ENCODE measurements around the gene SLC5A1.

Gene SLC5A1

DNA sequence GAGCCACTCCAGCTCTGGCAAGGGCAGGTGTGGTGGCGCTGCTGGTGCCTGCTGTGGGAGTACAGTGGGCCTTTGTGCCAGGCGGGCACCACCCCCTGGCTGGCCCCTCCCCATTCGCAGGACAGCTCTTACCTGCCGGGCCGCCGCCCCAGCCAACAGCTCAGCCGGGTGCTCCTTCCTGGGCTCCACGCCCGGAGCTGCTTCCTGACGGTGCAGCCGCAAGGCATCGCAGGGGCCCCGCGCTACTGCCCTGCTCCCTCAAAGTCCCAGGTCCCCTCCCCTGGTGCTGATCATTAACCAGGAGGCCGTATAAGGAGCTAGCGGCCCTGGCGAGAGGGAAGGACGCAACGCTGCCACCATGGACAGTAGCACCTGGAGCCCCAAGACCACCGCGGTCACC lies at the start of gene SLC5A1:
Gene SLC5A1 (plus strand): TSS at position 338 of the 400 bp plus-strand sequence. CDS start 21 bp downstream, at position 359.
- DNase-seq = no peak

DNA sequence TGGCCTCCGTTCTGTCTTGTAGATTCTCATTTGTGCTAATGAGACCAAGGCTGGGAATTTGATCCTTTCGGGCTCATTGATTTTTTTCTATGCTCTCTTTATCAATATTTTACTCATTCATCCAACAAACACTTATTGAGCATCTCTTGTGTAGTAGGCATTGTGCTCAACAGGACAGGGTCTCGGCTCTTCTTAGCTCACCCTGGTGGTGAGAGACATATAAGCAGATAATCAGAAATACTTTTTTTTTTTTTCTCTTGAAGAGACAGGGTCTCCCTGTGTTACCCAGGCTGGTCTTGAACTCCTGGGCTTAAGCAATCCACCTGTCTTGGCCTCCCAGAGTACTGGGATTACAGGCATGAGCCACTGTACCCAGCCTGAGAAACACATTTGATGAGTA lies 48.0 kb upstream of the SLC5A1 start:
- no peak for DNase-seq

DNA sequence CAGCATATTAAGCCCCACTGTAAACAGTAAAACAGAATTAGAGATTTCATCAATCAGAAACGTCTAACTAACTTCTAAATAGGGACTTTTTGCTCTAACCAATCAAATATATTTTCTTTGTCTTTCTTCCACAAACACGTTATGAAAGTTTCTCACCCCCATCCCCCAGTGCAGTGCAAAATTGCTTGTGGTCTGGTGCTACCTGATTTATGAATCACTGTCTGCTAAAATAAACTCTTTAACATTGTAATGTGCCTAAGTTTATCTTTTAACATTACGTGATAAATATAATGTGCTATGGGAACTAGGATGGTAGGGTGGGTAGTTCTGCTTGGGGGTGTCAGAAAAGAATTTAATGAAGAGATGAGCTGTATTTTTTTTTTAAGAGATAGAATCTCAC lies 47.3 kb upstream of the SLC5A1 start:
- no peak for DNase-seq

DNA sequence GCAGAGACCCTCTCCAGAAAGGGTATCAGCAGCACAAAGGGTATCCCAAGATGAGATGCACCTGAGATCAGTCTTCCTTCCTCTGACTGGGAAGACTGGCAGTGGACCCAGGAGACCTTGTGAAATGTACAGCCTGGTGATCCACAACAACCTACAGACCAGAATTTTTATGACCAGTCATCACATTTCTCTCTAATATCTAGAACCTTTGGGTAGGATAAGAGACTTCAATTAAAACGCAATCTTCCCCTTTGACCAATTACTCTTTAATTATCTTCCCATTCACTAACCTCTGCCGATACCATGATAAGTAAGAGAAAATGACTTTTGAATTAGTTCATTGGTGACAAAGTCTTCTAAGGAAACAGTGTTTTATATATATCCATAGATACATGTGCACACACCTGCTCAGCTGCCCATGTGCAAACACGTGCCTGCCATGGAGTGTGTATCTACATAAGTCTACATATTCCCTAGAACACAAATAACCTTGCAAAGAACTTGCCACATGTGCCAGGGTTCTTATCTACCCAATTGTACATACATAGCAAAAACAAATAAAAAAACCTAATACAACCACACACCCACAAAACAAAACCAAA lies 44.2 kb upstream of the SLC5A1 start:
- no peak for DNase-seq

DNA sequence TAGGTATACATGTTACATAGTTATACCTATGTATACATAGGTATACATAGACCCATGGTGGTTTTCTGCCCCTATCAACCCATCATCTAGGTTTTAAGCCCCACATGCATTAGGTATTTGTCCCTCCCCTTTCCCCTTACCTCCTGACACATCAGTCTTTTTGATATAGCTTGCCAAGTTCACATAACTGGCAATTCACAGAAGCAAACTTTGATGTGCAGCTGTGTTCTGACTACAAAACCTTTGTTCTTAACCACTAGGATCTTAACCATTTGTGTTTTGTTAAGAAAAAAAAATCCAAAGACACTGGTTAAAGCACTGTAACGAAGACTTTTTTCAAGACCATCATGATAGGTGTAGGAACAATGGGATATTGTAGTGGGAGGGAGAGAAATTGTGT lies 42.9 kb upstream of the SLC5A1 start:
- DNase-seq = no peak

DNA sequence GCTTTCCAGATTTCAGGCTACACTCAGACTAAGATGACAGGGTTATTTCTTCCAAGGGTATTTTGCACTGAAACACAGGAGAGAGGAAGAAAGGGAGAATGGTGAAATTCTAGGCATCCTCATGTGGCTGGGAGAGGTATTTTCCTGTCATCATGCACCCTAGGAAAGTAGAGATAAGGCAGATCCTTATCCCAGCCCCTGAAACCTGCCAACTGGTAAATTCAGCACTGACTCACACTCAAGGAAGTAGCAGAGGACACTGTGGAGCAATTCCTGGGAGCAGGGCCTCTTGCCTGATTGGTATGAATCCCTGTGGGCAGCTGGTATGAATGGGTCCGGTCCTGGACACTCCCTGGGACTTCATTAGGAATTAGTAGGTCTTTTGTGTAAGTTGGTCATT lies 37.6 kb upstream of the SLC5A1 start:
- DNase-seq = no peak

DNA sequence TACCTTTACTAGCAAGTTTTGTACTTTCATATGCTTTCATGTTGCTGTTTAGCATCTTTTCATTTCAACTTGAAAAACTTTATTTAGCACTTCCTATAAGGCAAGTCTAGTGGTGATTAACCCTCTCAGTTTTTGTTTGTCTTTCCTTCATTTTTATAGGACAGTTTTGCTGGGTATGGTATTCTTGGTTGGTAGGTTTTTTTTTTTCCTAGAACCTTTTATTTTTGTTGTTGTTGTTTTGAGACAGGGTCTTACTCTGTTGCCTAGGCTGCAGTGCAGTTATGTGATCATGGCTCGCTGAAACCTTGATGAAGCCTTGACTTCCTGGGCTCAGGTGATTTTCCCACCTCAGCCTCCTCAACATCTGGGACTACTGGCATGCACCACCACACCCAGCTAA lies 29.9 kb upstream of the SLC5A1 start:
- no peak for DNase-seq

DNA sequence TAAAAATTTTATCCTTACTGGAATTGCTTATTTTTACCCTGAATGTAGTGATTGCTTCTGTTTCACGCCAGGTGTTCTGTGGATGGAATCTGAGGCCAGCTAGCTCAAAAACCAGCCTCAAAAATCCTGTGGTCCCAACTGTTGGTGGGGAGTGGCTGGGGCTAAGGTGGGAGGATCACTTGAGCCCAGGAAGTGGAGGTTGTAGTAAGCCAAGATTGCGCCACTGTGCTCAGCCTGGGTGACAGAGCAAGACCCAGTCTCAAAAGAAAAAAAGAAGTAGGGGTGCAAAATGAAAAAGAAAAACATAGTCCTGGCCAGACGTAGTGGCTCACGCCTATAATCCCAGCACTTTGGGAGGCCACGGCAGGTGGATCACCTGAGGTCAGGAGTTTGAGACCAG lies 27.0 kb upstream of the SLC5A1 start:
- no peak for DNase-seq

DNA sequence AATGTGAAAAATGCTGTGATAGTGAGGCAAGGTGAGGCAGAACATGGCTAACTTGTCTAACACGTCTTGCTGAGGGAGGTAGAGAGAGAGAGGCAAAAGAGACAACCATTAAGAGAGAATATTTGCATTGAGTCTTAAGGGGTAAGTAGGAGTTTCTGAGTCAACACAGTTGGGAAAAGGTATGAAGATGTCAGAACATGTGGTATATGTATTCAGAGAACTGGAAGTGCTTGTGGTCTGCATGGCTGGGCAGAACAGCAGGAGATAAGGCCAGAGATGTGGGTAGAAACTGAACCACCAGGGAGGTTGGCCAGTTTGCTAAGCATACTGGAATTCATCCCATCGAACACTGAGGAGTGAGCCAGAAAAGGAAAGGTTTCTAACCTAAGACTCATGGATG lies 25.0 kb upstream of the SLC5A1 start:
- DNase-seq = no peak

DNA sequence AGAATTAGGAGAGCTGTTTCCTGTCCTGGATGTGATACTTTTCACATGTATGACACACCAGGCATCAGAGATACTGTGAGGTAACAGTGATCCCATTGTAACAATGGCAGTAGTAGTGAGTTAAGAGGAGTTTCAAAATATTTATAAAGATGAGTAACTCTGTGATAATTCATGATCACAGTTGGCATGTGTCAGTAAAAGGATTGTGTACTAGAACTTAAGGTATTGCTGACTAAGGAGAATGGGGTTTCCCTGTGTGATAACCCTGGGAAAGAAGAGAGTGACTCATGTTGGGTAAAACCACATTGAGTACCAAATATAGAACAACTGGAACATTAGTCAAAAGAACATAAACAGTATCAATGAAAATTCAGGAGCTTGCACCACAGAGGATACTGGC lies 22.9 kb upstream of the SLC5A1 start:
- no peak for DNase-seq

DNA sequence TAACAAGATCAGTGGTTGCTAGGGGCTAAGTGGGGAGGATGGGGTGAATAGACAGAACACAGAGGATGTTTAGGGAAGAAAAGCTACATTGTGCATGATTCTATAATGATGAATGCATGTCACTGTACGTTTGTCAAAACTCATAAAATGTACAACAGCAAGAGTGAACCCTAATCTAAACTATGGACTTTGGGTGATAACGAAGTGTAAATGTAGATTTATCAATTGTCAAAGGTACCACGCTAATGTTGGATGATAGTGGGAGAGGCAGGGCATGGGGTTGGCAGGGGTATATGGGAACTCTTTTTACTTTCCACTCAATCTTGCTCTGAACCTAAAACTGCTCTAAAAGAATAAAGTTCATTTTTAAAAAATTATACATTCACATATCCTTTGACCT lies 21.3 kb upstream of the SLC5A1 start:
- no peak for DNase-seq

DNA sequence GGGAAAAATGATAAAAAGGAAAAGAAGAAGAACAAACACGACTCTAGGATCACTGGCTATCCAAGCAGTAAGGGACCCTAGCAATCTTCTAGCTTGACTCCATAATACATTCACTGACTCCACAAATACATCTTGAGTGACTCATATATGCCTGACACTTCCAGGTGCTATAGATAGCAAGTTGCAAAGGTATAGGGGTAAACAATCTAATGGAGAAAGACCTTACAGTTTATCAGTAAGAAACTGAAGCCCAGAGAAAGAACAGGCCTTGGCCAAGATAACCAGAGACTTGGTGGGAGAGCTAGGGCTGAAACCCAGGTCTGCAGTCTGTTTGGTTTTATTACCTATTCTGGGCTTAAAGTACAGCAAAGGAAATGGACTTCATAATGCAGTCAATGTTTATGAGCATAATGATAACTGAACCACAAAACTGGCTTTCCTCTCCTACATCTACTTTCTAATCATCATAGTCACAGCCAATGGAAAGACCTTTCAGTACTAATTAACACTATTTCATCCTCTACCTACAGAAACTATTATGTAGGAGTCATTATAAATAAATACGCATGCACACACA lies 19.7 kb upstream of the SLC5A1 start:
- DNase-seq = no peak

DNA sequence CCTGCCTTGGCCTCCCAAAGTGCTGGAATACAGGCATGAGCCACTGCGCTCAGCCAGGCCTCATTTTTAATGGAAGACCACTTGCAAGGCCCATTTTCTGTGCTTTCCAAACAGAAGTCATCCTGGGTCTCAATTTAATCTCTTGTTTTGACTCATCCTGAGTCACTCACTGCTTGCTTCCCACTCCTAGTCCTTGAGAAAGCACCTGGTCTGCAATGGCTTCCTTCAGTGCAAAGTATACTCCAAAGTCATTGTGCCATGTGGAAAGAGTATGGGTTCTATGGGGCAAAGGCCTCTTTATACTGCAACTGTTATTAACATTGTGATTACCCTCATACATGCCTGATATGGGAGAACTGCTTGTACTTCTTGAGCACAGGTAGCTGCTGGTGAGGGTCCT lies 18.3 kb upstream of the SLC5A1 start:
- DNase-seq = no peak

DNA sequence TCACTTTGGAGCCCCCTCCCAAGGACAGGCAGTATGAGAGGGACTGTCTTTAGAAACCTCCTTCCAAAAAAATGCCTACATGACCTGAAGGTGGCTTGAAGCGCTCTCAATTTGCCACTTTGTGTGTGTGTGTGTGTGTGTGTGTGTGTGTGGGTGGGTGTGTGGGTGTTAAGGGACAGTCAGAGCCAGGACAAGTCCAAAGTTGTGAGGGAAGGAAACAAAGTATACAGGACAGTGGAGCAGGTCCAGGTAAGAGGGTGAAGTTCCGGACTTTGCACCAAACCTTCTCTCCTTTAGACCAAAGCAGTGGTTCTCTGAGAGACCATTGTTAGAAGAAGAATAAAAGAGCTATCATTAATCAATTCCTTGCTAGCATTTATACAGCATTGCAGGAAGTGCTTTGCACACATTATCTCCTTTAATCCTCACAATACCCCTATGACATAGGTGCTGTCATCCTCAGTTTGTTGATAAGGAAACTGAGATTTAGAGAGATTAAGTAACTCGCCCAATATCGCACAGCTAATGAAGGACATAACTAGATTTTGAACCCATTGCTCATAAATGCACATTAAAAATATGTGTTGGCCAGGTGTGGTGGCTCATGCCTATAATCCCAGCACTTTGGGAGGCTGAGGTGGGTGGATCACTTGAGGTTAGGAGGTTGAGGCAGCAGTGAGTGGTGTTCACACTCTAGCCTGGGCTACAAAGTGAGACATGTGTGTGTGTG lies 12.4 kb upstream of the SLC5A1 start:
- DNase-seq = no peak

DNA sequence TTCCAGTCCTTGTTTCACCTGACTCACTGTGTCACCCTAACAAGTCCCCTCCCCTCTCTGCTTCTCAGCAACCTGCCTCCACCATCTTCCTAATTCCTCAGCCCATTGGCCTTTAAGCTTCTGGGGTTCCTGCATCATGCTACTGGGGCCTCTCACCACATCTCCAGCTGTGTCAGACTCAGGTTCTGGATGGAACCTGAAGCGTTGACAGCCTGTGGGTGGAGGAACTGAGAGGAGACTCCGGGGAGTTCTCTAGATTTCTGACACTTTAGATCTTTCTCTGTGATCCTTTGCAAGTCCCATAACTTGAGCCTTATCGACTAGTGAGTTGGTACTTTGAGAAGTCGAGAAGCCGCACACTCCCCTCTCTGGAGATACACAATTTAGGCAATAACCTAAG lies 11.6 kb upstream of the SLC5A1 start:
- DNase-seq = no peak

DNA sequence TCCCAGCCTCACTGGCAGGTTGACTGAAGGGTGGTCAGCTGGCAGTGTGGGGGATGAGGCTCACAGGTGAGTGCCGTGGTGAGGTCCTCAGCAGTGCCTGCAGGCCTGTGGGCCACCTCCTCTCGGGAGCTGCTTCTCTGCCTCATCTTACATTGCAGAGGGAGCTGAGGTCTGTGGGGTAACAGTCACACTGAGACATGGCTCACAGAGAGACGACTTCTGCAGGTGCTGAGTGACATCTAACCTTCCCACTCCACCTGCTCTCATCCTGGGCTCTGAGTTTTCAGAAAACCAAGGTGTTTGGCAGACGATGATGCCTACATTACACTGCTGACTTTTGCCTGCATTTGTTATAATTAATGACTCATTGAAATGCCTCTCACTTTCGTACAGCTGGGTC lies 8.8 kb upstream of the SLC5A1 start:
- DNase-seq = no peak

DNA sequence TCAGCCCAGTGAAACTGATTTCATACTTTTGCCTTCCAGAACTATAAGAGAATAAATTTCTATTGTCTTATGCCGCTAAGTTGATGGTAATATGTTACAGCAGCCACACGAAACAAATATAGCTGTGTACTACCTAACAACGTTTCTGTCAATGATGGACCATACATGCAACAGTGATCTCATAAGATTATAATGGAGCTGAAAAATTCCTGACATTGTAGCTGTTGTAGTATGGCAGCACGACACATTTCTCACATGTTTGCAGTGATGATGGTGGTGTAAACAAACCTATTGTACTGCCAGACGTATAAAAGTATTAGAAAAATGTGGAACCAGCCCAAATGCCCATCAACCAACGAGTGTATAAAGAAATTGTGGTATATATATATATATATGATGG lies 5.8 kb upstream of the SLC5A1 start:
- no peak for DNase-seq

DNA sequence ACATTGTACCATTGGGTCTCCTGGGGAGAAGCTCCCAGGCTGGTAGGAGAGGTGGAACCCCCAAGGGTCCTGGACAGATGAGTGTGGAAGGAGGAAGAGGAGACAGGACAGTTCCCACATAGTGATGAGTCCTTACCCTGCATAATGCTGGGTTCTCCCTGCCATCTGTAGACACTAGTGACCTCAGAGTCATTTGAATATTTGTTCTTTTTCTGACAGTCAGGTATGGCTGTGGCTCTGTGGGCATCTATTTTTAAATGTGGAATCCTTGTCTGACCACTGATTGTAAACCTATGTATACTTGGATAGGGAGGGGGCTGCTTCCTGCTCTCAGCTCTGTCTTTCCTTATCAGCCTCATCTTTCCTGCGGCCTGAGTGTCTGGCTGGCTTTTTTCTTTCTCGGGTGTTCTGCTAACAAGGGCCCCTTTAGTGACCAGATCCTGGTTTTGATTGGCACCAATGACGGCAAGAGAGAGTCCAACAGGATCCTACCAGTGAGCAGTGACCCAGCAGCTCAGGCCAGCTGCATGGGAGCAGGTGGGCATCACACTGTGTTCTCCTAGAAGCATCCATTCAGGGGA lies 2.6 kb upstream of the SLC5A1 start:
- DNase-seq = no peak

DNA sequence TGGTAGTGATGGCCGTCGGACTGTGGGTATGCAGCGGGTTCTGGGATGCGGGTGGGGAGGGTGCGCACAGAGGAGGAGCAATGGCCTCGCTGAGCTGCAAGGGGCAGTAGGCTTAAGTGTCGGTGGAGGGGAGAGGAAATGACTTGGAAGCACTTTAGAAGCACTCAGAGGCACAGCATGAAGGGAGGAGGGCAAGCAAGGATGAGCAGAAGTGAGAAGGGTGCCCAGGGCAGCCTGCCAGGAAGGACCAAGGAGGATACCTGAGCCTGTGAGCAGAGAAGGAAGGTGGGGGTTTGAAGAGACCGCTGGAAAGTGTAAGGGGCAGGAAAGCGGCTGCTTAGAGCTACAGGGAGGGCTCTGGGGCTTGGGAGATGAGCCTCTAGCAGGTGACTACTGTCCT lies 330 bp downstream of the SLC5A1 start:
- no peak for DNase-seq

DNA sequence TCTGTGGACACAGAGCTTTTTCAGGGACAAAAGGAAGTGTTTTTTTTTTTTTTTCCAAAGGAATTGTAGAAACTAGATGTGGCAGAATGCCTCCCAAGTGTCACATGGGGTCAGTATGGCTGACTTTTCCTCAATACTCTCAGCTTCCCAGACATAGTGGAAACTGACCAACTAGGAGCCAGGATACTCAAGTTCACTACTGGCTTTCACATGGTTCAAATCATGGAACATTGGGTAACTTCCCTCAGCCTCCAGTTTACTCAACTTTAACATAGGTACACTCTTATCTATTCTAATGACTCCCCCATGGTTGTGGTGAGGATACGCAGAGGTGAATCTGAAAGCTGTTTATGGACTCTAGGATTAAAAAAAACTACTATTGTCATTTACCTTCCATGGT lies 1.4 kb downstream of the SLC5A1 start:
- no peak for DNase-seq

DNA sequence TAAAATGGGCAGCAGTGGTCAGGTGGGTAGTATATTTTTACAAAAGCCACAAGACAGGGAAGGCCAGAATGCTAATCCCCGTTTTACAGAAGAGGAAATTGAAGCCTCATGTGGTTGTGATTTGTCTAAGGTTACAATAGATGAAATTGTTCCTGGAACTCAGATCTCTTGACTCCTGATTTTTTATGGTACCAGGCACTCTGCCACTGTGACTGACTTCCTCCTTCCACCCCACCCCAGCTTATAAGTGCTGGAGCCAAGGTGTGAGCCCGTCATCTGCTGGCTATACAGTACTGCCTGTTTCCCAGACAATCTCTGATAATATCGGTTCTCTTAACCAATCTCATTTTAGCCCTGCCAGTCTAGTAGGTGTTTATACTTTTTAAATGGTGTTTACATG lies 1.9 kb downstream of the SLC5A1 start:
- no peak for DNase-seq

DNA sequence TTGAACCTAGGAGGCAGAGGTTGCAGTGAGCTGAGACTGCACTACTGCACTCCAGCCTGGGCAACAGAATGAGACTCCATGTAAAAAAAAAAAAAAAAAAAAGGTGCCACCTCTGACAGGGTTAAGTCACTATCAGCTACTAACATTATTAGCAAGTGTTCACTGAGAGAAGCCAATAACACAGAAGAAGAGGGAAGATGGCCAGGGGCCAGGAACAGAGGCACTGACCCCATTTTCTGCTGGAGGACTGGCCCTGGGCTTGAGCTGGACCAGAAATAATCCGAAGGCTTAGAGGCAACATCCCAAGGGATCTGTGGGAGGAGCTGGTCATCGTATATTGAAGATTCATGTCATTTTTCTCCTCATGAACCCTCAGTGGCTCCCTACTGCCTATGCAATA lies 5.0 kb downstream of the SLC5A1 start:
- DNase-seq = no peak

DNA sequence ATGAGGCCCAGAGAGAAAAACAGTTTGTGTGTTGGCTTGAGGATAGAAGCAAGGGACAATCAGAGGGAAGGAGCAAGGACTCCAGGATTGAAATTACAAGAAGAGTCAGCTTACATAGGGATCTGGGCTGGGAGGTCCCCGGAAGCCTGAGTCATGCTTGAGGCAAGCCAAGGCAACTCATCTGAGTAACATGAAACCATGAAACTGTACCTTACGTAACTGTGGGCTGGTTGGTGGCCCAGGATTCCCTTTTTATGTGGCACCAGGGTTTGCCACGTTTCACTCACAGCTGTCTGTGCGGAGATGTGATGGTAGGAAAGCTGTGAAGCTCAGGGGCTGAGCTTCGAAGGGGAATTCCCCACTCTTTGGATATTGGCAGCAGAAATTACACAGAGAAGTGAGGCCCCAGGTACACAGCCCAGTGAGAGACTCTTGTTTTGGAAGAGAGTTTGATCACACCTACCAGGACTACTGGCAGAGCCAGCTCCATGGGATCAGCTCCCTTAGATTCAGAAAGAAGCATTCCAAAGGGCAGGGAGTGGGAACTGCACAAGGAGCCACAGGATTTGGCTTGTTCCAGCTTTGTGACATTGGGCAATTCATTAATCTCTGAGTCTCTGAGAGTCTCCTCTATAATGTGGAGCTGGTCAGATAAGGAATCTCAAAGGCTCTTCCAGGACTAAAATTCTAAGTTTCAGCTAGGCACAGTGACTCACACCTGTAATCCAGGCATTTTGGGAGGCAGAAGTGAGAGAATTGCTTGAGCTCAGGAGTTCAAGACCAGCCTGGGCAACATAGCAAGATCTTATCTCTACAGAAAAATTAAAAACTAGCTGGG lies 7.8 kb downstream of the SLC5A1 start:
- peak; percentile 26 for DNase-seq
